Fibroblast of lung (primary cell): ENCODE data around the gene LAMTOR4. TPM values are rescaled to one million over a fixed set of nuclear protein-coding genes. Genes with fewer than 3 reads are reported as not detected.
A peak's percentile ranks its signal among the peaks of the same experiment; 100 is the strongest.

Experiments
- DNase-seq, 2 donors: peaks; one replicate each; pipeline versions ENCODE4 v3.0.0 to v3.0.0-alpha.2; 2010; ENCODE audit warnings: low read depth in 2 of 2
- H2AFZ ChIP-seq: 2 replicates; pipeline ENCODE4 v1.5.1; 2012; ENCODE audit warnings: low read length, control low read depth, inconsistent platforms
- H3K27ac ChIP-seq: 2 replicates; pipeline ENCODE4 v1.5.1; 2011; ENCODE audit warnings: low read length, control low read depth; ENCODE audit not compliant: insufficient read depth
- H3K27me3 ChIP-seq: 2 replicates; pipeline ENCODE4 v1.5.1; 2011; ENCODE audit warnings: mild to moderate bottlenecking, low read length; ENCODE audit not compliant: control insufficient read depth, insufficient read depth
- H3K36me3 ChIP-seq: 2 replicates; pipeline ENCODE4 v1.5.1; 2011; ENCODE audit warnings: low read length; ENCODE audit not compliant: control insufficient read depth, insufficient read depth
- H3K4me1 ChIP-seq: 2 replicates; pipeline ENCODE4 v1.5.1; 2011; ENCODE audit warnings: low read length; ENCODE audit not compliant: control insufficient read depth, insufficient read depth; ENCODE audit errors: extremely low read depth
- H3K4me2 ChIP-seq: 2 replicates; pipeline ENCODE4 v1.5.1; 2011; ENCODE audit warnings: low read length, control low read depth; ENCODE audit not compliant: insufficient read depth; ENCODE audit errors: extremely low read depth
- H3K4me3 ChIP-seq, 4 experiments: fragments of 200-600 bp in 1 of 4; sonication (generic) in 1 of 4; replicated peaks in 1 of 4; 2 replicates each; pipeline ENCODE4 v1.5.1; 2011 to 2016; ENCODE audit warnings: low read length in 4 of 4, low read depth in 3 of 4, mild to moderate bottlenecking in 3 of 4, control low read depth in 2 of 4, inconsistent platforms in 1 of 4, mixed read lengths in 1 of 4; ENCODE audit not compliant: insufficient read depth in 1 of 4; ENCODE audit errors: control extremely low read depth in 1 of 4
- H3K79me2 ChIP-seq: 2 replicates; pipeline ENCODE4 v1.5.1; 2012; ENCODE audit warnings: mild to moderate bottlenecking, low read length, inconsistent platforms; ENCODE audit not compliant: control insufficient read depth, insufficient read depth
- H3K9ac ChIP-seq: 2 replicates; pipeline ENCODE4 v1.5.1; 2011; ENCODE audit warnings: mild to moderate bottlenecking, low read length, control low read depth; ENCODE audit not compliant: insufficient read depth
- H3K9me3 ChIP-seq: 2 replicates; pipeline ENCODE4 v1.5.1; 2012; ENCODE audit warnings: low read depth, low read length; ENCODE audit not compliant: control insufficient read depth, insufficient read depth
- H4K20me1 ChIP-seq: 2 replicates; pipeline ENCODE4 v1.5.1; 2011; ENCODE audit warnings: low read length; ENCODE audit not compliant: control insufficient read depth, insufficient read depth; ENCODE audit errors: extremely low read depth
- EZH2 ChIP-seq: IDR thresholded peaks from 2 replicates; pipeline ENCODE4 v1.5.1; 2012; ENCODE audit warnings: low read length, control low read depth, mild to moderate bottlenecking; ENCODE audit errors: missing control alignments
- polyA plus RNA-seq, 2 donors: library from polyadenylated mRNA; depleted of rRNA in 1 of 2; stranded (reverse) in 1 of 2; unstranded in 1 of 2; fragments of >200 nt; gene quantifications; 2 replicates each; pipeline ENCODE4 v1.2.1, GENCODE V29; 2011 to 2012; ENCODE audit warnings: missing spikeins in 1 of 2
- total RNA-seq: library from RNA; depleted of rRNA; stranded (reverse); fragments of >200 nt; gene quantifications from 2 replicates; pipeline ENCODE4 v1.2.1, GENCODE V29; 2014
- TF ChIP-seq, protein P1 (sequence below), 2 donors: IDR thresholded peaks in 1 of 2; conservative IDR thresholded peaks in 1 of 2; 1 replicate in 1 of 2; 2 replicates in 1 of 2; pipeline ENCODE4 v1.5.1; 2011 to 2012; ENCODE audit warnings: low read length in 2 of 2, control low read depth in 1 of 2, inconsistent platforms in 1 of 2, low read depth in 1 of 2, mild to moderate bottlenecking in 1 of 2

LAMTOR4 gene
- total and polyA plus RNA-seq, 2 donors (not counting 1 experiment from before 2014, with no cell fraction given), result 95.0 to 116 TPM

DNA sequence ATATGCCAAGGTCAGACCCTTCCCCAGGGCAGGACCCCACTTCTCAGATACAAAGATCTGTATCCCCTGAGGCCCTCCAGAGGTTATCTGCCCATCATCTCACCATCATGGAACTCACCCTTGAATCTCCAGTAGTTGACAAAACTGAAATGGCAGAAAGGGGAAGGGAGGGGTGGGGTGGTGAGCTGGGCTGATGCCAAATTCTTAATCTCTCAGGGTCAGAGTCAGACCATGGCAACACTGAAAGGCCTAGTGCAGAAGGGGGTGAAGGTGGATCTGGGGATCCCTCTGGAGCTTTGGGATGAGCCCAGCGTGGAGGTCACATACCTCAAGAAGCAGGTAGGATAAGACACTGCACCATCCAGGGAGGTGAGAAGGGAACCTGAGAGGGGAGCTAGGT is 26.1 kb upstream of the LAMTOR4 start:
- Histone ChIP-seq H3K9me3 (no peaks in the 10 kb centered on the region), H3K4me1 (peaks cover 3% of the 10 kb centered on the region), H3K4me2 (no peak overlapping the region), H3K27me3 (no peaks in the 10 kb centered on the region), H3K9ac (no peak overlapping the region), H3K79me2 (peaks cover 16% of the 10 kb centered on the region), H2AFZ (no peak overlapping the region), H3K4me3 (no peak overlapping the region), H3K27ac (no peak overlapping the region), H4K20me1 (no peaks in the 10 kb centered on the region), H3K36me3 (peaks cover 3% of the 10 kb centered on the region)
- no peak for DNase-seq
- TF ChIP-seq EZH2, result no peak
- TF ChIP-seq, protein P1, sequence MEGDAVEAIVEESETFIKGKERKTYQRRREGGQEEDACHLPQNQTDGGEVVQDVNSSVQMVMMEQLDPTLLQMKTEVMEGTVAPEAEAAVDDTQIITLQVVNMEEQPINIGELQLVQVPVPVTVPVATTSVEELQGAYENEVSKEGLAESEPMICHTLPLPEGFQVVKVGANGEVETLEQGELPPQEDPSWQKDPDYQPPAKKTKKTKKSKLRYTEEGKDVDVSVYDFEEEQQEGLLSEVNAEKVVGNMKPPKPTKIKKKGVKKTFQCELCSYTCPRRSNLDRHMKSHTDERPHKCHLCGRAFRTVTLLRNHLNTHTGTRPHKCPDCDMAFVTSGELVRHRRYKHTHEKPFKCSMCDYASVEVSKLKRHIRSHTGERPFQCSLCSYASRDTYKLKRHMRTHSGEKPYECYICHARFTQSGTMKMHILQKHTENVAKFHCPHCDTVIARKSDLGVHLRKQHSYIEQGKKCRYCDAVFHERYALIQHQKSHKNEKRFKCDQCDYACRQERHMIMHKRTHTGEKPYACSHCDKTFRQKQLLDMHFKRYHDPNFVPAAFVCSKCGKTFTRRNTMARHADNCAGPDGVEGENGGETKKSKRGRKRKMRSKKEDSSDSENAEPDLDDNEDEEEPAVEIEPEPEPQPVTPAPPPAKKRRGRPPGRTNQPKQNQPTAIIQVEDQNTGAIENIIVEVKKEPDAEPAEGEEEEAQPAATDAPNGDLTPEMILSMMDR (conservative IDR thresholded peaks at IDR 0.05 in 1 of 2, IDR thresholded peaks at IDR 0.05 in 1 of 2; ENCODE audit: low read depth in 1 of 2, low read length in 2 of 2), result no peak

DNA sequence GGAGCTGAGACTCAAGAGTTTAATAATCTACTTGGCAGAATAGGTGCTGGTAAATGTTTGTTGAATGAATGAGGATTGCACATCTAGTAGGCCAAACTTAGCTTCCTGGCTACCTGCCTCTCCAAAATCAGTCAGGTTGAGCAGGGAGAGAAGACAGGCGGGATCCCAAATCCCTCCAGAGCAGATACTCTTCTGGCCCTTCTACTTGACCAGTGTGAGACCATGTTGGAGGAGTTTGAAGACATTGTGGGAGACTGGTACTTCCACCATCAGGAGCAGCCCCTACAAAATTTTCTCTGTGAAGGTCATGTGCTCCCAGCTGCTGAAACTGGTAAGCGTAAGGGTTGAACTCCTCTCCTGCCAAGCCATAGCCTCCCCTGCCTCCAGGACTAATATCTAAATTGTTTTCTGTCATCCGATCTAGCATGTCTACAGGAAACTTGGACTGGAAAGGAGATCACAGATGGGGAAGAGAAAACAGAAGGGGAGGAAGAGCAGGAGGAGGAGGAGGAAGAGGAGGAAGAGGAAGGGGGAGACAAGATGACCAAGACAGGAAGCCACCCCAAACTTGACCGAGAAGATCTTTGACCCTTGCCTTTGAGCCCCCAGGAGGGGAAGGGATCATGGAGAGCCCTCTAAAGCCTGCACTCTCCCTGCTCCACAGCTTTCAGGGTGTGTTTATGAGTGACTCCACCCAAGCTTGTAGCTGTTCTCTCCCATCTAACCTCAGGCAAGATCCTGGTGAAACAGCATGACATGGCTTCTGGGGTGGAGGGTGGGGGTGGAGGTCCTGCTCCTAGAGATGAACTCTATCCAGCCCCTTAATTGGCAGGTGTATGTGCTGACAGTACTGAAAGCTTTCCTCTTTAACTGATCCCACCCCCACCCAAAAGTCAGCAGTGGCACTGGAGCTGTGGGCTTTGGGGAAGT is 24.2 kb upstream of the LAMTOR4 start:
- TF ChIP-seq, protein P1 (conservative IDR thresholded peaks at IDR 0.05 in 1 of 2, IDR thresholded peaks at IDR 0.05 in 1 of 2; ENCODE audit: low read depth in 1 of 2, low read length in 2 of 2), result no peak
- TF ChIP-seq EZH2, result no peak
- Histone ChIP-seq H3K4me1 (peaks cover 6% of the 10 kb centered on the region), H3K9ac (no peak overlapping the region), H3K4me2 (no peak overlapping the region), H4K20me1 (no peaks in the 10 kb centered on the region), H3K27ac (no peak overlapping the region), H3K4me3 (no peak overlapping the region), H3K79me2 (peaks cover 7% of the 10 kb centered on the region), H3K27me3 (no peaks in the 10 kb centered on the region), H3K9me3 (no peaks in the 10 kb centered on the region), H2AFZ (no peak overlapping the region), H3K36me3 (peaks cover 3% of the 10 kb centered on the region)
- no peak for DNase-seq

DNA sequence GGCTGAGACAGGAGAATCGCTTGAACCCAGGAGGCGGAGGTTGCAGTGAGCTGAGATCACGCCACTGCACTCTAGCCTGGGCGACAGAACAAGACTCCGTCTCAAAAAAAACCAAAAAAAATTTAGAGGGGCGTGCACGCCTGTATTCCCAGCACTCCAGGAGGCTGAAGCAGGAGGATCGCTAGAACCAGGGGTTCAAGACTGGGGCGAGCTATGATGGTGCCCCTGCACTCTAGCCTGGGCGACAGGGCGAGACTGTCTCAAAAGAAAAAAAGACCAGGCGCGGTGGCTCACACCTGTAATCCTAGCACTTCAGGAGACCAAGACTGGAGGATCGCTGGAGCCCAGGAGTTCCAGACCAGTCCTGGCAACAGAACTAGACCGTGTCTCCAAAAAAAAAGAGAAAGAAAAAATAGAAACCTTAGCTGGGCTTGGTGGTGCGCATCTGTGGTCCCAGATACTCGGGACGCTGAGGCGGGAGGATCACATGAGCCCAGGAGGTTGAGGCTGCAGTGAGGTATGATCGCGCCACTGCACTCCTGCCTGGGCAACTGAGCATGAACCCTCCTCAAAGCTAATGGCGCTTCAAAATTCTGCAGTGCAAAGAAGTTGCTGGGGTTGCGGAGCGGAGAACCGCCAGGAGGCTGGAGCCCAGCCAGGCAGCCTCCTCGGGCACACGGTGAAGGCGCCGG is 22.3 kb upstream of the LAMTOR4 start:
- TF ChIP-seq, protein P1 (conservative IDR thresholded peaks at IDR 0.05 in 1 of 2, IDR thresholded peaks at IDR 0.05 in 1 of 2; ENCODE audit: low read depth in 1 of 2, low read length in 2 of 2), result no peak
- TF ChIP-seq EZH2, result no peak
- Histone ChIP-seq H3K27ac (peak overlapping the region; percentile 95), H4K20me1 (no peaks in the 10 kb centered on the region), H3K27me3 (no peaks in the 10 kb centered on the region), H3K4me1 (peaks cover 3% of the 10 kb centered on the region), H3K9ac (peak overlapping the region; percentile 92), H2AFZ (peak overlapping the region; percentile 96), H3K4me2 (peak overlapping the region; percentile 90), H3K36me3 (peaks cover 3% of the 10 kb centered on the region), H3K4me3 (peak overlapping the region; percentile 71 to 95 (median 89)), H3K79me2 (peaks cover 3% of the 10 kb centered on the region), H3K9me3 (no peaks in the 10 kb centered on the region)
- DNase-seq, result no peak
